GM12878 (cell line): ENCODE results near the gene KAZN. TPM values are rescaled to one million over a fixed set of nuclear protein-coding genes. Genes with fewer than 3 reads are reported as not detected.
A peak's percentile ranks its signal among the peaks of the same experiment; 100 is the strongest.

ENCODE experiments used
- ATAC-seq: fragments of 200-7000 bp; cut with Tn5 transposase; 3 replicates; pipeline ENCODE4 v1.9.1; 2020; ENCODE audit warnings: mild to moderate bottlenecking, moderate library complexity
- BruUV-seq: library from RNA; stranded (reverse); fragments of 400-500 nt; replicated peaks from 2 replicates; lab custom pipeline; 2021; lab: Mats Ljungman, UMichigan
- CTCF ChIA-PET: fragments of 300-600 bp; sonication (Branson Sonifier 250); formaldehyde crosslinking; extraction: SDS; loops from one replicate; lab custom pipeline; 2021; ENCODE audit warnings: inconsistent platforms; lab: Yijun Ruan, JAX
- POLR2A ChIA-PET: fragments of 350-600 bp; formaldehyde crosslinking; extraction: SDS; loops from one replicate; lab custom pipeline; 2021; ENCODE audit warnings: inconsistent platforms; lab: Charles Lee
- RAD21 ChIA-PET: fragments of 300-600 bp; sonication (Branson Sonifier 250); formaldehyde crosslinking; loops from one replicate; lab custom pipeline; 2023; ENCODE audit warnings: antibody characterized with exemption; ENCODE audit not compliant: unreplicated experiment; lab: Charles Lee
- SMC1A ChIA-PET: fragments of 300-600 bp; sonication (Branson Sonifier 250); formaldehyde crosslinking; loops from one replicate; lab custom pipeline; 2023; ENCODE audit not compliant: unreplicated experiment, uncharacterized antibody; lab: Charles Lee
- DNase-seq: peaks from one replicate; pipeline ENCODE4 v3.0.0-alpha.2; 2011; ENCODE audit warnings: low read depth, low spot score
- FAIRE-seq: peaks from 3 replicates; lab custom pipeline; 2011; peaks lifted over from hg19 to GRCh38; lab: Jason Lieb, UNC
- H2AFZ ChIP-seq: 2 replicates; pipeline ENCODE4 v1.6.0; 2011; ENCODE audit warnings: low read depth, low read length, control low read depth; ENCODE audit not compliant: control insufficient read depth
- H3K27ac ChIP-seq: 2 replicates; pipeline ENCODE4 v1.5.1; 2011; ENCODE audit warnings: control low read depth; ENCODE audit not compliant: control insufficient read depth, insufficient read depth
- H3K27me3 ChIP-seq, 2 experiments: replicated peaks in 1 of 2; 2 replicates each; pipeline versions ENCODE4 v1.6.0 to v1.6.1; 2011; ENCODE audit warnings: low read length in 1 of 2; ENCODE audit not compliant: control insufficient read depth in 2 of 2, insufficient read depth in 2 of 2
- H3K36me3 ChIP-seq, 2 experiments: 2 replicates each; pipeline ENCODE4 v1.5.1; 2011; ENCODE audit warnings: low read length in 1 of 2; ENCODE audit not compliant: control insufficient read depth in 2 of 2, insufficient read depth in 2 of 2
- H3K4me1 ChIP-seq: 2 replicates; pipeline ENCODE4 v1.6.1; 2011; ENCODE audit warnings: mild to moderate bottlenecking, low read length, moderate library complexity, mixed read lengths; ENCODE audit not compliant: control insufficient read depth, insufficient read depth
- H3K4me2 ChIP-seq: 2 replicates; pipeline ENCODE4 v1.6.0; 2011; ENCODE audit warnings: control low read depth; ENCODE audit not compliant: control insufficient read depth, insufficient read depth
- H3K4me3 ChIP-seq: fragments of 200-600 bp; sonication (generic); 2 replicates; pipeline ENCODE4 v1.5.1; 2016
- H3K79me2 ChIP-seq: 2 replicates; pipeline ENCODE4 v1.6.0; 2011; ENCODE audit warnings: low read length; ENCODE audit not compliant: control insufficient read depth, insufficient read depth
- H3K9ac ChIP-seq: 2 replicates; pipeline ENCODE4 v1.8.0; 2011; ENCODE audit warnings: low read length, control low read depth, mixed read lengths; ENCODE audit not compliant: control insufficient read depth, insufficient read depth
- H3K9me3 ChIP-seq: replicated peaks from 3 replicates; pipeline ENCODE4 v1.5.1; 2011; ENCODE audit warnings: mild to moderate bottlenecking, low read length; ENCODE audit not compliant: control insufficient read depth, insufficient read depth
- H4K20me1 ChIP-seq: 2 replicates; pipeline ENCODE4 v1.6.0; 2011; ENCODE audit not compliant: control insufficient read depth, insufficient read depth
- BACH1 ChIP-seq: fragments of 450-650 bp; IDR thresholded peaks from 2 replicates; pipeline ENCODE4 v1.6.1; 2017; ENCODE audit warnings: mild to moderate bottlenecking, borderline replicate concordance
- CBX3 ChIP-seq: fragments of 200-600 bp; sonication (generic); IDR thresholded peaks from 2 replicates; pipeline ENCODE4 v1.6.1; 2016; ENCODE audit warnings: low read depth, borderline replicate concordance
- ESRRA ChIP-seq: IDR thresholded peaks from 2 replicates; pipeline ENCODE4 v1.6.1; 2012; ENCODE audit warnings: mild to moderate bottlenecking, low read length, improper control_type of control experiment
- KLF5 ChIP-seq: fragments of 450-650 bp; IDR thresholded peaks from 2 replicates; pipeline ENCODE4 v1.6.1; 2014; ENCODE audit warnings: mild to moderate bottlenecking; ENCODE audit not compliant: partially characterized antibody
- NBN ChIP-seq: fragments of 450-650 bp; IDR thresholded peaks from 2 replicates; pipeline ENCODE4 v1.6.1; 2016
- NR2C1 ChIP-seq: fragments of 450-650 bp; IDR thresholded peaks from 2 replicates; pipeline ENCODE4 v1.6.1; 2017; ENCODE audit warnings: antibody characterized with exemption, mild to moderate bottlenecking, moderate library complexity
- NR2F1 ChIP-seq: fragments of 450-650 bp; conservative IDR thresholded peaks from 2 replicates; pipeline ENCODE4 v1.6.1; 2017; ENCODE audit warnings: mild to moderate bottlenecking
- RB1 ChIP-seq: fragments of 450-650 bp; formaldehyde crosslinking; IDR thresholded peaks from 2 replicates; pipeline ENCODE4 v1.6.1; 2017; ENCODE audit warnings: mild to moderate bottlenecking, borderline replicate concordance
- RFX5 ChIP-seq: IDR thresholded peaks from 2 replicates; pipeline ENCODE4 v1.6.1; 2011; ENCODE audit warnings: low read depth, low read length, improper control_type of control experiment
- SMAD1 ChIP-seq: fragments of 450-650 bp; IDR thresholded peaks from 2 replicates; pipeline ENCODE4 v1.6.1; 2018; ENCODE audit warnings: mild to moderate bottlenecking, low read depth; ENCODE audit not compliant: partially characterized antibody
- WRNIP1 ChIP-seq: IDR thresholded peaks from 2 replicates; pipeline ENCODE4 v1.6.1; 2011; ENCODE audit warnings: low read depth, low read length, improper control_type of control experiment, borderline replicate concordance
- ZNF274 ChIP-seq: IDR thresholded peaks from one replicate; pipeline ENCODE4 v1.8.0; 2011; ENCODE audit not compliant: insufficient read length, insufficient read depth
- WGBS: methylation state at CpG from one replicate; pipeline ENCODE4 v1.1.6; 2016; ENCODE audit warnings: low lambda C conversion rate; ENCODE audit not compliant: insufficient replicate concordance, insufficient coverage; ENCODE audit errors: missing lambda C conversion rate; 5-methylcytosine and 5-hydroxymethylcytosine counted together
- in situ Hi-C: fragments of 300-500 bp; cut with MboI; formaldehyde crosslinking; loops from 9 replicates; pipeline ENCODE4 v1.14.3; 2018; ENCODE audit warnings: mixed read lengths
- intact Hi-C: fragments of 100-400 bp; cut with micrococcal nuclease; formaldehyde crosslinking; loops from one replicate; pipeline ENCODE4 v1.14.2; 2022; ENCODE audit not compliant: unreplicated experiment
- polyA plus RNA-seq, 11 experiments: library from polyadenylated mRNA; depleted of rRNA in 4 of 11; unstranded in 6 of 11; stranded (reverse) in 5 of 11; fragments of >200 nt; fragmentation: Nextera tagmentation in 4 of 11; fragmentation: Illumina TruSeq in 1 of 11; extraction: Ambion mirVana in 4 of 11; extraction: Trizol in 1 of 11; gene quantifications; 1 replicate in 1 of 11; 2 replicates in 10 of 11; pipeline versions ENCODE4 v1.2.1 to v1.2.3, GENCODE V29; 2011 to 2016; ENCODE audit warnings: inconsistent platforms in 2 of 11, missing spikeins in 2 of 11, low read depth in 1 of 11
- total RNA-seq, 4 experiments: library from RNA; depleted of rRNA in 3 of 4; stranded (reverse); fragments of >200 nt in 3 of 4; fragmentation: Illumina TruSeq in 1 of 4; extraction: Trizol in 1 of 4; gene quantifications; 2 replicates each; pipeline versions ENCODE4 v1.2.1 to v1.2.3, GENCODE V29; 2013 to 2021
- TF ChIP-seq, protein P1 (sequence below): fragments of 450-650 bp; IDR thresholded peaks from 2 replicates; pipeline ENCODE4 v1.6.1; 2018; ENCODE audit warnings: borderline replicate concordance, mild to moderate bottlenecking; ENCODE audit not compliant: partially characterized antibody

Gene KAZN
- total and polyA plus RNA-seq, 10 of the 15 experiments (the other 5 are each of a cell fraction or from before 2014, with no cell fraction given), result 0.72 to 4.0 (median 1.2) TPM

DNA sequence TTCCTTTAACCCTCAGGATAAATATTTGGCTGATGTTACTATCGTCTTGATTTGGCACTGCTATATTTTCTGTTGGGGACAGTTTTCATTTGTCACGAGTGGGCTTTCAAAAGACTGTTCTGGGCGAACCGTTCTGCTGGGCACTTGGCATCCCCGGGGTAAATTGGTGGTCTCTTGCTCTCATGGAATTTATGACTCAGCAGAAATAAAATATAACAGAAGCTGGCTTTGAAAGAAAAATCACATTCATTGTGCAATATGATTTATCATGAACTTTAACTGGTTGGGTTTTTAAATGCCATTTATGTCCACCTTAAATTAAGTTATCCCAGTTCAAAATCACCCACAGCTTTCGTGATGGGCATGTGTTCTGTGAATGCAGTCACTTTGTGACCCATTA, 147.3 kb downstream of the KAZN start:
- in situ Hi-C loops, result no loop called here
- ATAC-seq (no peak), FAIRE-seq (no peak), DNase-seq (no peak)
- H3K27me3 ChIP-seq, result no peaks in the 10 kb centered on the region
- RAD21 ChIA-PET, result interaction anchor here (0.8 kb wide), 2 partner anchors 10 to 13 kb away, joined by 3 to 4 read pairs; no protein-coding TSS in a partner anchor
- H3K4me2 ChIP-seq, result no peak overlapping the region
- H3K36me3 ChIP-seq, result no peaks in the 10 kb centered on the region
- no peak overlapping the region for H2AFZ ChIP-seq
- no peaks in the 10 kb centered on the region; the same call in 2 of the 3 replicates for H3K9me3 ChIP-seq
- intact Hi-C loops, result no loop called here
- H3K9ac ChIP-seq, result no peak overlapping the region
- CTCF ChIA-PET, result interaction anchor here (0.6 to 1.7 kb wide), 3 partner anchors 11 to 357 kb away, joined by 3 to 6 read pairs (median 3); no protein-coding TSS in a partner anchor
- POLR2A ChIA-PET, result interaction anchor here (0.7 to 2.0 kb wide), 2 partner anchors 9 to 13 kb away, joined by 4 to 9 read pairs; no protein-coding TSS in a partner anchor
- peaks cover 7% of the 10 kb centered on the region for H3K4me1 ChIP-seq
- BruUV-seq, result no TSS peak
- TF ChIP-seq ZNF274 (no peak), BACH1 (0 out of 2 replicates have a peak, but pooled peaks have one; percentile 27)
- 28% methylated on average over 6 of the region's 6 CpGs for WGBS
- SMC1A ChIA-PET, result interaction anchor here (0.6 to 1.7 kb wide), 5 partner anchors 11 to 224 kb away, joined by 3 to 6 read pairs (median 3); no protein-coding TSS in a partner anchor
- no peak overlapping the region for H3K4me3 ChIP-seq
- H3K79me2 ChIP-seq, result no peaks in the 10 kb centered on the region
- H4K20me1 ChIP-seq, result no peaks in the 10 kb centered on the region
- no peak overlapping the region for H3K27ac ChIP-seq

- intact Hi-C loops (no loop called here), in situ Hi-C loops (no loop called here)
- no TSS peak for BruUV-seq
- CTCF ChIA-PET, result interaction anchor here (0.7 to 1.7 kb wide), 2 partner anchors 32 to 164 kb away, joined by 5 to 6 read pairs; no protein-coding TSS in a partner anchor
- TF ChIP-seq ESRRA (no peak), CBX3 (no peak), RFX5 (no peak), KLF5 (no peak), WRNIP1 (no peak), NBN (no peak), SMAD1 (no peak), NR2F1 (no peak), RB1 (no peak), NR2C1 (no peak)
- TF ChIP-seq, protein P1, sequence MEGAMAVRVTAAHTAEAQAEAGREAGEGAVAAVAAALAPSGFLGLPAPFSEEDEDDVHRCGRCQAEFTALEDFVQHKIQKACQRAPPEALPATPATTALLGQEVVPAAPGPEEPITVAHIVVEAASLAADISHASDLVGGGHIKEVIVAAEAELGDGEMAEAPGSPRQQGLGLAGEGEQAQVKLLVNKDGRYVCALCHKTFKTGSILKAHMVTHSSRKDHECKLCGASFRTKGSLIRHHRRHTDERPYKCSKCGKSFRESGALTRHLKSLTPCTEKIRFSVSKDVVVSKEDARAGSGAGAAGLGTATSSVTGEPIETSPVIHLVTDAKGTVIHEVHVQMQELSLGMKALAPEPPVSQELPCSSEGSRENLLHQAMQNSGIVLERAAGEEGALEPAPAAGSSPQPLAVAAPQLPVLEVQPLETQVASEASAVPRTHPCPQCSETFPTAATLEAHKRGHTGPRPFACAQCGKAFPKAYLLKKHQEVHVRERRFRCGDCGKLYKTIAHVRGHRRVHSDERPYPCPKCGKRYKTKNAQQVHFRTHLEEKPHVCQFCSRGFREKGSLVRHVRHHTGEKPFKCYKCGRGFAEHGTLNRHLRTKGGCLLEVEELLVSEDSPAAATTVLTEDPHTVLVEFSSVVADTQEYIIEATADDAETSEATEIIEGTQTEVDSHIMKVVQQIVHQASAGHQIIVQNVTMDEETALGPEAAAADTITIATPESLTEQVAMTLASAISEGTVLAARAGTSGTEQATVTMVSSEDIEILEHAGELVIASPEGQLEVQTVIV, result no peak
- no peak for DNase-seq
- Histone ChIP-seq H3K36me3 (no peaks in the 10 kb centered on the region), H3K27ac (no peak overlapping the region), H4K20me1 (no peaks in the 10 kb centered on the region), H3K27me3 (no peaks in the 10 kb centered on the region), H3K9ac (no peak overlapping the region), H3K9me3 (no peaks in the 10 kb centered on the region; the same call in 2 of the 3 replicates), H3K79me2 (no peaks in the 10 kb centered on the region), H3K4me3 (no peak overlapping the region), H3K4me2 (no peak overlapping the region), H3K4me1 (peaks cover 5% of the 10 kb centered on the region; the same call in 1 of the 2 replicates), H2AFZ (no peak overlapping the region)
- RAD21 ChIA-PET, result interaction anchor here (0.8 kb wide), 2 partner anchors 10 to 13 kb away, joined by 3 to 4 read pairs; no protein-coding TSS in a partner anchor
- 38% methylated on average over 4 of the region's 4 CpGs for WGBS
- no peak for ATAC-seq
- FAIRE-seq, result no peak
- SMC1A ChIA-PET, result interaction anchor here (1.2 to 1.7 kb wide), 2 partner anchors 13 to 21 kb away, joined by 3 to 6 read pairs; no protein-coding TSS in a partner anchor
- POLR2A ChIA-PET, result interaction anchor here (2.0 kb wide), 1 partner anchor 9 kb away, joined by 9 read pairs; no protein-coding TSS in a partner anchor
Measured at GRCh38 chr1:14746393-14746792, 147.9 kb downstream of the KAZN start.
